GM12878 (cell line): Measurements from ENCODE around the gene GPR176. TPM values are rescaled to one million over a fixed set of nuclear protein-coding genes. Genes with fewer than 3 reads are reported as not detected.
A peak's percentile ranks its signal among the peaks of the same experiment; 100 is the strongest.

Experiments
- ATAC-seq: fragments of 200-7000 bp; cut with Tn5 transposase; 3 replicates; pipeline ENCODE4 v1.9.1; 2020; ENCODE audit warnings: mild to moderate bottlenecking, moderate library complexity
- BruUV-seq: library from RNA; stranded (reverse); fragments of 400-500 nt; replicated peaks from 2 replicates; lab custom pipeline; 2021; lab: Mats Ljungman, UMichigan
- CTCF ChIA-PET: fragments of 300-600 bp; sonication (Branson Sonifier 250); formaldehyde crosslinking; extraction: SDS; loops from one replicate; lab custom pipeline; 2021; ENCODE audit warnings: inconsistent platforms; lab: Yijun Ruan, JAX
- POLR2A ChIA-PET: fragments of 350-600 bp; formaldehyde crosslinking; extraction: SDS; loops from one replicate; lab custom pipeline; 2021; ENCODE audit warnings: inconsistent platforms; lab: Charles Lee
- RAD21 ChIA-PET: fragments of 300-600 bp; sonication (Branson Sonifier 250); formaldehyde crosslinking; loops from one replicate; lab custom pipeline; 2023; ENCODE audit warnings: antibody characterized with exemption; ENCODE audit not compliant: unreplicated experiment; lab: Charles Lee
- SMC1A ChIA-PET: fragments of 300-600 bp; sonication (Branson Sonifier 250); formaldehyde crosslinking; loops from one replicate; lab custom pipeline; 2023; ENCODE audit not compliant: unreplicated experiment, uncharacterized antibody; lab: Charles Lee
- DNase-seq: peaks from one replicate; pipeline ENCODE4 v3.0.0-alpha.2; 2011; ENCODE audit warnings: low read depth, low spot score
- FAIRE-seq: peaks from 3 replicates; lab custom pipeline; 2011; peaks lifted over from hg19 to GRCh38; lab: Jason Lieb, UNC
- H2AFZ ChIP-seq: 2 replicates; pipeline ENCODE4 v1.6.0; 2011; ENCODE audit warnings: low read depth, low read length, control low read depth; ENCODE audit not compliant: control insufficient read depth
- H3K27ac ChIP-seq: 2 replicates; pipeline ENCODE4 v1.5.1; 2011; ENCODE audit warnings: control low read depth; ENCODE audit not compliant: control insufficient read depth, insufficient read depth
- H3K27me3 ChIP-seq, 2 experiments: replicated peaks in 1 of 2; 2 replicates each; pipeline versions ENCODE4 v1.6.0 to v1.6.1; 2011; ENCODE audit warnings: low read length in 1 of 2; ENCODE audit not compliant: control insufficient read depth in 2 of 2, insufficient read depth in 2 of 2
- H3K36me3 ChIP-seq, 2 experiments: 2 replicates each; pipeline ENCODE4 v1.5.1; 2011; ENCODE audit warnings: low read length in 1 of 2; ENCODE audit not compliant: control insufficient read depth in 2 of 2, insufficient read depth in 2 of 2
- H3K4me1 ChIP-seq: 2 replicates; pipeline ENCODE4 v1.6.1; 2011; ENCODE audit warnings: mild to moderate bottlenecking, low read length, moderate library complexity, mixed read lengths; ENCODE audit not compliant: control insufficient read depth, insufficient read depth
- H3K4me2 ChIP-seq: 2 replicates; pipeline ENCODE4 v1.6.0; 2011; ENCODE audit warnings: control low read depth; ENCODE audit not compliant: control insufficient read depth, insufficient read depth
- H3K4me3 ChIP-seq: fragments of 200-600 bp; sonication (generic); 2 replicates; pipeline ENCODE4 v1.5.1; 2016
- H3K79me2 ChIP-seq: 2 replicates; pipeline ENCODE4 v1.6.0; 2011; ENCODE audit warnings: low read length; ENCODE audit not compliant: control insufficient read depth, insufficient read depth
- H3K9ac ChIP-seq: 2 replicates; pipeline ENCODE4 v1.8.0; 2011; ENCODE audit warnings: low read length, control low read depth, mixed read lengths; ENCODE audit not compliant: control insufficient read depth, insufficient read depth
- H3K9me3 ChIP-seq: replicated peaks from 3 replicates; pipeline ENCODE4 v1.5.1; 2011; ENCODE audit warnings: mild to moderate bottlenecking, low read length; ENCODE audit not compliant: control insufficient read depth, insufficient read depth
- H4K20me1 ChIP-seq: 2 replicates; pipeline ENCODE4 v1.6.0; 2011; ENCODE audit not compliant: control insufficient read depth, insufficient read depth
- ASH2L ChIP-seq: fragments of 300-600, 200-600 bp; sonication (generic); IDR thresholded peaks from 2 replicates; pipeline ENCODE4 v1.6.1; 2017; ENCODE audit warnings: low read depth, mild to moderate bottlenecking, borderline replicate concordance
- HDGF ChIP-seq: fragments of 450-650 bp; IDR thresholded peaks from 2 replicates; pipeline ENCODE4 v1.6.1; 2016; ENCODE audit warnings: antibody characterized with exemption
- MLLT1 ChIP-seq: fragments of 450-650 bp; IDR thresholded peaks from 2 replicates; pipeline ENCODE4 v1.6.1; 2016; ENCODE audit warnings: mild to moderate bottlenecking
- ZNF207 ChIP-seq: fragments of 450-650 bp; IDR thresholded peaks from 2 replicates; pipeline ENCODE4 v1.6.1; 2014; ENCODE audit warnings: antibody characterized with exemption, mild to moderate bottlenecking, borderline replicate concordance
- WGBS: methylation state at CpG from one replicate; pipeline ENCODE4 v1.1.6; 2016; ENCODE audit warnings: low lambda C conversion rate; ENCODE audit not compliant: insufficient replicate concordance, insufficient coverage; ENCODE audit errors: missing lambda C conversion rate; 5-methylcytosine and 5-hydroxymethylcytosine counted together
- in situ Hi-C: fragments of 300-500 bp; cut with MboI; formaldehyde crosslinking; loops from 9 replicates; pipeline ENCODE4 v1.14.3; 2018; ENCODE audit warnings: mixed read lengths
- intact Hi-C: fragments of 100-400 bp; cut with micrococcal nuclease; formaldehyde crosslinking; loops from one replicate; pipeline ENCODE4 v1.14.2; 2022; ENCODE audit not compliant: unreplicated experiment
- polyA plus RNA-seq, 11 experiments: library from polyadenylated mRNA; depleted of rRNA in 4 of 11; unstranded in 6 of 11; stranded (reverse) in 5 of 11; fragments of >200 nt; fragmentation: Nextera tagmentation in 4 of 11; fragmentation: Illumina TruSeq in 1 of 11; extraction: Ambion mirVana in 4 of 11; extraction: Trizol in 1 of 11; gene quantifications; 1 replicate in 1 of 11; 2 replicates in 10 of 11; pipeline versions ENCODE4 v1.2.1 to v1.2.3, GENCODE V29; 2011 to 2016; ENCODE audit warnings: inconsistent platforms in 2 of 11, missing spikeins in 2 of 11, low read depth in 1 of 11
- total RNA-seq, 4 experiments: library from RNA; depleted of rRNA in 3 of 4; stranded (reverse); fragments of >200 nt in 3 of 4; fragmentation: Illumina TruSeq in 1 of 4; extraction: Trizol in 1 of 4; gene quantifications; 2 replicates each; pipeline versions ENCODE4 v1.2.1 to v1.2.3, GENCODE V29; 2013 to 2021

Gene GPR176
- total and polyA plus RNA-seq, 10 of the 15 experiments (the other 5 are each of a cell fraction or from before 2014, with no cell fraction given): 0.02 to 0.33 (median 0.16) TPM; not detected in 4

- TSS peak; percentile 65 for BruUV-seq
- FAIRE-seq (no peak), DNase-seq (no peak), ATAC-seq (peak; percentile 32)
- Histone ChIP-seq H3K9ac (peak overlapping the region; percentile 75), H3K27me3 (no peaks in the 10 kb centered on the region), H3K79me2 (peaks cover 25% of the 10 kb centered on the region), H3K27ac (peak overlapping the region; percentile 80), H4K20me1 (no peaks in the 10 kb centered on the region), H3K4me3 (peak overlapping the region; percentile 80), H3K9me3 (no peaks in the 10 kb centered on the region), H2AFZ (peak overlapping the region; percentile 97), H3K4me1 (peaks cover 7% of the 10 kb centered on the region; the same call in 1 of the 2 replicates), H3K36me3 (no peaks in the 10 kb centered on the region), H3K4me2 (peak overlapping the region; percentile 60)
- intact Hi-C loops (loop anchor here (5.0 to 10.0 kb wide), 2 partner anchors 147 to 170 kb away; partner anchors contain the start of gene BMF), in situ Hi-C loops (loop anchor here (10.0 kb wide), 1 partner anchor 170 kb away; the partner anchor contains the start of gene BMF)
- ChIA-PET POLR2A (interaction anchor here (0.7 to 1.9 kb wide), 8 partner anchors 9 to 157 kb away, joined by 3 to 11 read pairs (median 3); no protein-coding TSS in a partner anchor), RAD21 (interaction anchor here (0.9 to 2.8 kb wide), 15 partner anchors 9 to 168 kb away, joined by 3 to 11 read pairs (median 3); partner anchors contain the start of gene FSIP1), CTCF (interaction anchor here (0.9 to 2.9 kb wide), 9 partner anchors 10 to 386 kb away, joined by 3 to 21 read pairs (median 5); no protein-coding TSS in a partner anchor), SMC1A (interaction anchor here (1.0 to 5.7 kb wide), 5 partner anchors 11 to 172 kb away, joined by 3 to 65 read pairs (median 5); partner anchors contain the start of genes FSIP1 and GPR176)
- 37% methylated on average over 13 of the region's 13 CpGs for WGBS
- TF ChIP-seq ZNF207: 0 out of 2 replicates have a peak, but pooled peaks have one; percentile 14
- TF ChIP-seq ASH2L: 0 out of 2 replicates have a peak, but pooled peaks have one; percentile 23
- no peak for TF ChIP-seq MLLT1
- 0 out of 2 replicates have a peak, but pooled peaks have one; percentile 66 for TF ChIP-seq HDGF
Observed at GRCh38 chr15:39934397-39935071, 14.5 kb upstream of the GPR176 start.
